Prostate gland (tissue), 2 donors: Measurements from ENCODE around the gene KIAA0513. TPM values are rescaled to one million over a fixed set of nuclear protein-coding genes. Genes with fewer than 3 reads are reported as not detected.

ENCODE experiments used
- DNase-seq: peaks from one replicate; pipeline ENCODE4 v3.0.0-alpha.2; 2019; ENCODE audit warnings: low spot score
- H3K27ac ChIP-seq, 2 donors: fragments of 200-600 bp; sonication (generic); 2 replicates each; pipeline ENCODE4 v1.5.1; 2017 to 2019
- H3K27me3 ChIP-seq: fragments of 200-600 bp; sonication (generic); replicated peaks from 2 replicates; pipeline ENCODE4 v1.5.1; 2019; ENCODE audit not compliant: insufficient read depth
- H3K36me3 ChIP-seq, 2 donors: fragments of 200-600 bp; sonication (generic); 1 replicate in 1 of 2; 2 replicates in 1 of 2; pipeline versions ENCODE4 v1.5.1 to v1.8.1; 2017 to 2019
- H3K4me1 ChIP-seq: fragments of 200-600 bp; sonication (generic); replicated peaks from 2 replicates; pipeline ENCODE4 v1.5.1; 2019
- H3K4me3 ChIP-seq, 2 donors: fragments of 200-600 bp; sonication (generic); 2 replicates each; pipeline ENCODE4 v1.5.1; 2017 to 2019
- H3K9me3 ChIP-seq: fragments of 200-600 bp; sonication (generic); 2 replicates; pipeline ENCODE4 v1.5.1; 2017
- POLR2A ChIP-seq: fragments of 450-650 bp; IDR thresholded peaks from one replicate; pipeline ENCODE4 v1.6.1; 2016; ENCODE audit warnings: antibody characterized with exemption, mild to moderate bottlenecking
- POLR2AphosphoS5 ChIP-seq: sonication (generic); formaldehyde crosslinking; IDR thresholded peaks from one replicate; pipeline ENCODE4 v1.6.1; 2017; ENCODE audit warnings: antibody characterized with exemption
- WGBS: methylation state at CpG from one replicate; pipeline ENCODE4 v1.1.5; 2018; 5-methylcytosine and 5-hydroxymethylcytosine counted together
- intact Hi-C: fragments of 100-400 bp; cut with DNase I; formaldehyde crosslinking; loops from one replicate; pipeline ENCODE4 v1.14.2; 2022
- total RNA-seq, 2 donors: library from RNA; depleted of rRNA; stranded (reverse); fragments of >200 nt; gene quantifications; one replicate each; pipeline ENCODE4 v1.1.0, GENCODE V29; 2016
- TF ChIP-seq, protein P1 (sequence below), 4 experiments: fragments of 200-600 bp in 2 of 4; fragments of 450-650 bp in 2 of 4; sonication (generic) in 2 of 4; IDR thresholded peaks; 1 replicate in 3 of 4; 2 replicates in 1 of 4; pipeline ENCODE4 v1.5.1; 2016 to 2019; ENCODE audit warnings: antibody characterized with exemption in 4 of 4, mild to moderate bottlenecking in 2 of 4, moderate library complexity in 2 of 4

The KIAA0513 gene
- total RNA-seq, 2 donors from 2014 or later, result 14.4 to 29.4 TPM

DNA sequence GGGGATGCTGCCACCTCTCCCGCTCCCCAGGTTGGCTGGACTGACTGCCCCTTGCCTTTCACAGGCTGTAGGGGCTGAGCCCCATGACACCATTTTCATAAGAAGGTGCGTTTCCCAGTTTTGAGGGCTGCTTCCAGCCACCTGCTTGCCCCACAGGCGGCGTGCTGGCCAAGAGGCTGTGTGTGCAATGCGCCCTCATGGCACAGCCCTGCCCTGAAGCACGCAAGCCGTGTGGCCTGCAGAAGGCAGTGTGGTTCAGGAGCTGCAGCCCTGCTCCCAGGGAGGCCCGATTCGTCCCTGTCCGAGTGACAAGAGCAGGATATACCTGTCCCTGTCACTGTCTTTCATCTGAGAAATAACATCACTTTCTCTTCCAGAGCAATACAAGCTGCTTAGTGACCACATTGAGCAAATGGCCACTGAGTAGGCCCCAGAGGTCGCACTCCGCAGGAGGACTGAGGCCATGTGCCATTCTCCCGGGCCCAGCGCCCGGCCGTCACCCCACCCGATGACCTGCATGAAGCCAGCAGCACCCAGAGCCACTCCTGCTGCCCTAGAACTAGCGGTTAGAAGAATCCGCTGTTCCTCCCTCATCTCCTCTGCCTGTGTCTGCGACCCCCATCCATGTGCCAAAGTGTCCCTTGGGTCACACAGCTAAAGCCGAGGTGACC lies 60.4 kb downstream of the KIAA0513 start:
- no peaks in the 10 kb centered on the region for H3K9me3 ChIP-seq
- intact Hi-C loops, result loop anchor here (5.0 to 10.0 kb wide), 3 partner anchors 61 to 343 kb away; partner anchors contain the start of gene KIAA0513
- no peak overlapping the region for H3K4me3 ChIP-seq
- 96% methylated on average over 21 of the region's 21 CpGs for WGBS
- DNase-seq, result no peak
- no peak overlapping the region for H3K27ac ChIP-seq
- no peaks in the 10 kb centered on the region for H3K27me3 ChIP-seq
- H3K36me3 ChIP-seq, result no peaks in the 10 kb centered on the region
- TF ChIP-seq POLR2AphosphoS5 (no peak), POLR2A (no peak)
- TF ChIP-seq, protein P1, sequence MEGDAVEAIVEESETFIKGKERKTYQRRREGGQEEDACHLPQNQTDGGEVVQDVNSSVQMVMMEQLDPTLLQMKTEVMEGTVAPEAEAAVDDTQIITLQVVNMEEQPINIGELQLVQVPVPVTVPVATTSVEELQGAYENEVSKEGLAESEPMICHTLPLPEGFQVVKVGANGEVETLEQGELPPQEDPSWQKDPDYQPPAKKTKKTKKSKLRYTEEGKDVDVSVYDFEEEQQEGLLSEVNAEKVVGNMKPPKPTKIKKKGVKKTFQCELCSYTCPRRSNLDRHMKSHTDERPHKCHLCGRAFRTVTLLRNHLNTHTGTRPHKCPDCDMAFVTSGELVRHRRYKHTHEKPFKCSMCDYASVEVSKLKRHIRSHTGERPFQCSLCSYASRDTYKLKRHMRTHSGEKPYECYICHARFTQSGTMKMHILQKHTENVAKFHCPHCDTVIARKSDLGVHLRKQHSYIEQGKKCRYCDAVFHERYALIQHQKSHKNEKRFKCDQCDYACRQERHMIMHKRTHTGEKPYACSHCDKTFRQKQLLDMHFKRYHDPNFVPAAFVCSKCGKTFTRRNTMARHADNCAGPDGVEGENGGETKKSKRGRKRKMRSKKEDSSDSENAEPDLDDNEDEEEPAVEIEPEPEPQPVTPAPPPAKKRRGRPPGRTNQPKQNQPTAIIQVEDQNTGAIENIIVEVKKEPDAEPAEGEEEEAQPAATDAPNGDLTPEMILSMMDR (IDR thresholded peaks at IDR 0.05), result no peak
- peaks cover 6% of the 10 kb centered on the region for H3K4me1 ChIP-seq

DNA sequence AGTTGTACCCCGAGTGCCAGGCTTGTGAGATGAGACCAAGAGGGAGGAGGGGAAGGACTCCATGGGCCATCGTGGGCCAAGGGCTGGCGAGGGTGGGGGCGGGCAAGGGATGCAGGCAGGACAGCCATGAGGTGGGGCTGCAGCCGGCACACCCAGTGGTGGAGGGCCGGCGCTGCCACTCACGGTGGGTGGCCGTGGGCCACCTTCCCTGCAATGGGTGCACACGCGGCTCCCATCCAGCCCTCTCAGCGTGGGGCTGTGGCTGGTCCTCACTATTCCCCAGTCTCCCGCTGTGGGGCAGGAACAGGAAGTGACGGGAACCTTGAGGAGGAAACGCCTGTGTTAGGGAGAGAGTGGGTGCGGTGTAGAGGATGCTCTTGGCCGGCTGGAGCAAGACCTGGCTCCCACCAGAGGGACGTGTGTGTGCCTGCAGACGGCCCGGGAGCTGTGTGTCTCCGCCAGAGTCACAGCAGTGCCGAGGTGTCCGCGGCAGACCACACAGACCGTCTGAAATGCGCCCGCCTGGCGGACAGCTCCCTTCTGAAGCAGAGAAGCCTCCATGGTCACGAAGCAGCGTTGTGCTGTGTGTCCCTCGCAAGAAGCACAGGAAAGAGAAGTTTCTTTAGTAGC lies 61.1 kb downstream of the KIAA0513 start:
- no peaks in the 10 kb centered on the region for H3K36me3 ChIP-seq
- no peaks in the 10 kb centered on the region for H3K9me3 ChIP-seq
- no peaks in the 10 kb centered on the region for H3K27me3 ChIP-seq
- H3K27ac ChIP-seq, result peak overlapping the region; percentile 33 to 55
- H3K4me3 ChIP-seq, result no peak overlapping the region
- 69% methylated on average over 31 of the region's 31 CpGs for WGBS
- no peak for DNase-seq
- TF ChIP-seq, protein P1 (IDR thresholded peaks at IDR 0.05), result no peak
- no peak for TF ChIP-seq POLR2A
- TF ChIP-seq POLR2AphosphoS5, result no peak
- intact Hi-C loops, result loop anchor here (5.0 to 10.0 kb wide), 3 partner anchors 61 to 344 kb away; partner anchors contain the start of gene KIAA0513
- peaks cover 6% of the 10 kb centered on the region for H3K4me1 ChIP-seq

DNA sequence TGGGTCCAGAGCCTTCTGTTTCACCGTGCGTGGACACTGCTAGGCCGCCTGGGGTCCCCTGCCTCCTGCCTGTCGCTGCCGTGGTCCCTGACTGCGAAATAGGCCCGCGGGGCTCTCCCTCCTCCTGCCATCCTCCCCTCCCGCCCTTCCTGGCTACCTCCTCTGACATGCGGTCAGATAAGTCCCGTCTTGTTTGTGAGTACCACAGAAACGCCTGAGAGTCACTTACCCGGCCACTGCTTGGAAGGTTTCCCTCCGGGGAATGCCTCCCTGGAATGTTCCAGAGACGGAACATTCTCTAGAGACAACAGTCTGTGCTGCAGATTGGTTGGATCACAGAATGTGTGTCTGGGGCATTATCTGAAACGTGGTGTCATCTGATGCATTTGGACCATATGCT lies 61.9 kb downstream of the KIAA0513 start:
- 18% methylated on average over 16 of the region's 16 CpGs for WGBS
- Histone ChIP-seq H3K36me3 (no peaks in the 10 kb centered on the region), H3K27me3 (no peaks in the 10 kb centered on the region), H3K4me3 (no peak overlapping the region), H3K9me3 (no peaks in the 10 kb centered on the region), H3K4me1 (peaks cover 6% of the 10 kb centered on the region), H3K27ac (peak overlapping the region; percentile 33 to 55)
- peak; percentile 79 for DNase-seq
- intact Hi-C loops, result loop anchor here (5.0 to 10.0 kb wide), 3 partner anchors 62 to 345 kb away; partner anchors contain the start of gene KIAA0513
- TF ChIP-seq, protein P1 (IDR thresholded peaks at IDR 0.05), result no peak
- TF ChIP-seq POLR2AphosphoS5, result peak; percentile 91

DNA sequence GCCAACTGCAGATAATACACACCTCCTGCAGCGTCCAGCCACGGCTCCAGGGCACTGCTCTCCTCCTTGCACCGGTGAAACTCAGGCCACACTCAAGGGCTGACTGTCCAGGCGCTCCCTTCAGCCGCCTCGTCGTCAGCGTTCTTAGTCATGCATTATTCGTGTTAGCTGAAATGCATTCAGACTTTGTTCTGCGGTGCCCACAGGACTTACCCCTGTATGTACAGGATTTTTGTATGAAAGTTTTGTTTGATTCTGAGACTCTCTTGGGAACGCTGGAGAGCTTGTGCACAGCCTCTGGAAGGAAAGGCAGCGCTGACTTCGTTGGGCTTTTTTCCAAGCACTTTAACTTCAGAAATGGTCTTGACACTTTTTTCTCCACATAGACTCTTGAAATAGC lies 62.6 kb downstream of the KIAA0513 start:
- TF ChIP-seq POLR2A (no peak), POLR2AphosphoS5 (no peak)
- TF ChIP-seq, protein P1 (IDR thresholded peaks at IDR 0.05), result no peak
- no peaks in the 10 kb centered on the region for H3K9me3 ChIP-seq
- H3K27me3 ChIP-seq, result no peaks in the 10 kb centered on the region
- no peaks in the 10 kb centered on the region for H3K36me3 ChIP-seq
- H3K4me1 ChIP-seq, result peaks cover 6% of the 10 kb centered on the region
- peak overlapping the region in 1 of 2 donors; percentile 33 for H3K27ac ChIP-seq
- intact Hi-C loops, result no loop called here
- DNase-seq, result no peak
- WGBS, result 67% methylated on average over 13 of the region's 13 CpGs
- no peak overlapping the region for H3K4me3 ChIP-seq
